ENCODE data around the gene PDE1A.

PDE1A gene

DNA sequence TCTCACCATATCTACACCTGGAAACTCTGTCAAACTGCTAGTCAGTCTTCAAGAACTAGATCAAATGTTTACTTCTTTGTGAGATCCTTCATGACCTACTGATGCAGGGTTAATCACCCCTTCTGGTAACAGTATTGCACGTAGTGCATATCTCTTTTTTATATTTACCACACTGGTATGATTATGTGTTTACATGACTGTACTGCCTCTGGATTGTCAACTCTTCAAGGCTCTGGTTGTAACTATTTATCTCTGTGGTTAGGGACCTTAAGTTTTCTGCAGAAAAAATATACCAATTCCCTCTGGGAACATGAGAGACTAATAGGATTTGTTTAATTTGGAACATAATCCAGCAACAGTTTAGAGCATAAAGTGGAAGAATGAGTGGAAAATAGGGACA is 135.5 kb downstream of the PDE1A start:
- H3K27me3 ChIP-seq (ENCODE audit: insufficient read depth, poor library complexity, severe bottlenecking): no peaks in the 10 kb centered on the region
- H3K27ac ChIP-seq (replicated peaks): no peak overlapping the region
- H3K4me3 ChIP-seq (replicated peaks; ENCODE audit: insufficient read depth, low read length): no peak overlapping the region
- DNase-seq (ENCODE audit: low read depth in 1 of 2, low spot score in 1 of 2): no peak
- TF ChIP-seq, protein P1, sequence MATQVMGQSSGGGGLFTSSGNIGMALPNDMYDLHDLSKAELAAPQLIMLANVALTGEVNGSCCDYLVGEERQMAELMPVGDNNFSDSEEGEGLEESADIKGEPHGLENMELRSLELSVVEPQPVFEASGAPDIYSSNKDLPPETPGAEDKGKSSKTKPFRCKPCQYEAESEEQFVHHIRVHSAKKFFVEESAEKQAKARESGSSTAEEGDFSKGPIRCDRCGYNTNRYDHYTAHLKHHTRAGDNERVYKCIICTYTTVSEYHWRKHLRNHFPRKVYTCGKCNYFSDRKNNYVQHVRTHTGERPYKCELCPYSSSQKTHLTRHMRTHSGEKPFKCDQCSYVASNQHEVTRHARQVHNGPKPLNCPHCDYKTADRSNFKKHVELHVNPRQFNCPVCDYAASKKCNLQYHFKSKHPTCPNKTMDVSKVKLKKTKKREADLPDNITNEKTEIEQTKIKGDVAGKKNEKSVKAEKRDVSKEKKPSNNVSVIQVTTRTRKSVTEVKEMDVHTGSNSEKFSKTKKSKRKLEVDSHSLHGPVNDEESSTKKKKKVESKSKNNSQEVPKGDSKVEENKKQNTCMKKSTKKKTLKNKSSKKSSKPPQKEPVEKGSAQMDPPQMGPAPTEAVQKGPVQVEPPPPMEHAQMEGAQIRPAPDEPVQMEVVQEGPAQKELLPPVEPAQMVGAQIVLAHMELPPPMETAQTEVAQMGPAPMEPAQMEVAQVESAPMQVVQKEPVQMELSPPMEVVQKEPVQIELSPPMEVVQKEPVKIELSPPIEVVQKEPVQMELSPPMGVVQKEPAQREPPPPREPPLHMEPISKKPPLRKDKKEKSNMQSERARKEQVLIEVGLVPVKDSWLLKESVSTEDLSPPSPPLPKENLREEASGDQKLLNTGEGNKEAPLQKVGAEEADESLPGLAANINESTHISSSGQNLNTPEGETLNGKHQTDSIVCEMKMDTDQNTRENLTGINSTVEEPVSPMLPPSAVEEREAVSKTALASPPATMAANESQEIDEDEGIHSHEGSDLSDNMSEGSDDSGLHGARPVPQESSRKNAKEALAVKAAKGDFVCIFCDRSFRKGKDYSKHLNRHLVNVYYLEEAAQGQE (IDR thresholded peaks at IDR 0.05; ENCODE audit: insufficient replicate concordance, low read depth): no peak
- TF ChIP-seq SPI1 (IDR thresholded peaks at IDR 0.05; ENCODE audit: borderline replicate concordance, low read depth) (no peak), GABPA (IDR thresholded peaks at IDR 0.05; ENCODE audit: low read depth) (no peak), CTCF (IDR thresholded peaks at IDR 0.05; ENCODE audit: insufficient read depth, low read length) (no peak), POLR2AphosphoS5 (IDR thresholded peaks at IDR 0.05; ENCODE audit: low read depth) (no peak)

- no peak for DNase-seq (ENCODE audit: low read depth in 1 of 2, low spot score in 1 of 2)
- H3K27ac ChIP-seq (replicated peaks): no peak overlapping the region
- H3K4me3 ChIP-seq (replicated peaks; ENCODE audit: insufficient read depth, low read length): no peak overlapping the region
- no peaks in the 10 kb centered on the region for H3K27me3 ChIP-seq (ENCODE audit: insufficient read depth, poor library complexity, severe bottlenecking)
- no peak for TF ChIP-seq CTCF (IDR thresholded peaks at IDR 0.05; ENCODE audit: insufficient read depth, low read length)
- no peak for TF ChIP-seq SPI1 (IDR thresholded peaks at IDR 0.05; ENCODE audit: borderline replicate concordance, low read depth)
- TF ChIP-seq, protein P1 (IDR thresholded peaks at IDR 0.05; ENCODE audit: insufficient replicate concordance, low read depth): no peak
- no peak for TF ChIP-seq POLR2AphosphoS5 (IDR thresholded peaks at IDR 0.05; ENCODE audit: low read depth)
- TF ChIP-seq GABPA (IDR thresholded peaks at IDR 0.05; ENCODE audit: low read depth): no peak
Observed at GRCh38 chr2:182283512-182283911, 143.3 kb downstream of the PDE1A start.

- Histone ChIP-seq H3K27me3 (ENCODE audit: insufficient read depth, poor library complexity, severe bottlenecking) (no peaks in the 10 kb centered on the region), H3K27ac (replicated peaks) (no peak overlapping the region), H3K4me3 (replicated peaks; ENCODE audit: insufficient read depth, low read length) (no peak overlapping the region)
- TF ChIP-seq GABPA (IDR thresholded peaks at IDR 0.05; ENCODE audit: low read depth): no peak
- TF ChIP-seq, protein P1 (IDR thresholded peaks at IDR 0.05; ENCODE audit: insufficient replicate concordance, low read depth): no peak
- TF ChIP-seq SPI1 (IDR thresholded peaks at IDR 0.05; ENCODE audit: borderline replicate concordance, low read depth): no peak
- no peak for TF ChIP-seq POLR2AphosphoS5 (IDR thresholded peaks at IDR 0.05; ENCODE audit: low read depth)
- TF ChIP-seq CTCF (IDR thresholded peaks at IDR 0.05; ENCODE audit: insufficient read depth, low read length): no peak
- DNase-seq (ENCODE audit: low read depth in 1 of 2, low spot score in 1 of 2): no peak
Observed at GRCh38 chr2:182281276-182281675, 145.6 kb downstream of the PDE1A start.

All from HL-60 (cell line).